ENCODE data around the gene LMCD1.

DNA sequence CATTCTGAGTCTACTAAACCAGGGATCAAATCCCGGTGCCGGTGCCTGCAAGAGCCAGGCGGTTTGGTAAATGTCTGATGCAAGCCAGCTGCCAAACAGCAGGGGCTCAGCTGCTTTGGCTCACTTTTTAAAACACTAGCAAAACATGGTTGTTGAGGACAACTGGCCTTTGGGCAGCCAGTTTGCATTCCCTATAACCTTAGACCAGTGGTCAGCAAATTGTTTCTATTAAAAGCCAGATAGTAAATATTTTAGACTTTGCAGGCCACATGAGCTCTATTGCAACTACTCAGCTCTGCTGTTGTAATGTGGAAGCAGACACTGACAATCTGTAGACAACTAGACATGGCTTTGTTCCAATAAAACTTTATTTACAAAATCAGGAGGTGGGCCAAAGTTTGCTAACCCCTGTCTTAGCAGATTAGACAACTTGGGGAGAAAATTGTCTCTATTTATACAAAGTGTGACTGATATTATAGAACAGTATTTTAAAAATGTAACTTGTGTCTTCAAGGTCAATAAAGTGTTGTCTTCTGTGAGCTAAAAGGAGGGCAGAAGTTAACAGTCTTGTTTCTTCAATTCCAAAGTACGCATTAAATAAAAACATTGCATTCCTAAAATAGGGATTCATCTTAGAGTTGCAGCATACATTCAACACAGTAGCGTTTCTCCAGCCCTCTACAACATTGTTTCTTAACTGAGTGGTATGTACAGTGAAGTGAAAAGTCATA lies 75.4 kb downstream of the LMCD1 start:
- TF ChIP-seq BHLHE40 (IDR thresholded peaks at IDR 0.05; ENCODE audit: low read depth, low read length) (peak; percentile 51), RFX5 (IDR thresholded peaks at IDR 0.05; ENCODE audit: low read depth, low read length) (no peak), RAD21 (IDR thresholded peaks at IDR 0.05; ENCODE audit: low read length) (no peak), CEBPB (IDR thresholded peaks at IDR 0.05; ENCODE audit: low read depth, low read length) (peak; percentile 95), POLR2A (IDR thresholded peaks at IDR 0.05; ENCODE audit: low read depth, low read length) (no peak), MAZ (IDR thresholded peaks at IDR 0.05; ENCODE audit: borderline replicate concordance, low read depth, low read length) (peak; percentile 19; the same call in 1 of the 2 replicates), USF2 (IDR thresholded peaks at IDR 0.05; ENCODE audit: low read depth, low read length) (peak; percentile 20; the same call in 1 of the 2 replicates), MXI1 (IDR thresholded peaks at IDR 0.05; ENCODE audit: borderline replicate concordance, low read depth, low read length) (0 out of 2 replicates have a peak, but pooled peaks have one; percentile 15), MAFK (IDR thresholded peaks at IDR 0.05; ENCODE audit: low read depth, low read length) (peak; percentile 32; the same call in 1 of the 2 replicates), SMC3 (IDR thresholded peaks at IDR 0.05; ENCODE audit: low read depth, low read length) (no peak), CHD1 (IDR thresholded peaks at IDR 0.05; ENCODE audit: low read depth, low read length) (no peak), RCOR1 (IDR thresholded peaks at IDR 0.05; ENCODE audit: insufficient replicate concordance, low read length) (no peak)
- TF ChIP-seq, protein P1, sequence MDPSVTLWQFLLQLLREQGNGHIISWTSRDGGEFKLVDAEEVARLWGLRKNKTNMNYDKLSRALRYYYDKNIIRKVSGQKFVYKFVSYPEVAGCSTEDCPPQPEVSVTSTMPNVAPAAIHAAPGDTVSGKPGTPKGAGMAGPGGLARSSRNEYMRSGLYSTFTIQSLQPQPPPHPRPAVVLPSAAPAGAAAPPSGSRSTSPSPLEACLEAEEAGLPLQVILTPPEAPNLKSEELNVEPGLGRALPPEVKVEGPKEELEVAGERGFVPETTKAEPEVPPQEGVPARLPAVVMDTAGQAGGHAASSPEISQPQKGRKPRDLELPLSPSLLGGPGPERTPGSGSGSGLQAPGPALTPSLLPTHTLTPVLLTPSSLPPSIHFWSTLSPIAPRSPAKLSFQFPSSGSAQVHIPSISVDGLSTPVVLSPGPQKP (IDR thresholded peaks at IDR 0.05; ENCODE audit: borderline replicate concordance, low read depth, low read length): no peak
- TF ChIP-seq, protein P2, sequence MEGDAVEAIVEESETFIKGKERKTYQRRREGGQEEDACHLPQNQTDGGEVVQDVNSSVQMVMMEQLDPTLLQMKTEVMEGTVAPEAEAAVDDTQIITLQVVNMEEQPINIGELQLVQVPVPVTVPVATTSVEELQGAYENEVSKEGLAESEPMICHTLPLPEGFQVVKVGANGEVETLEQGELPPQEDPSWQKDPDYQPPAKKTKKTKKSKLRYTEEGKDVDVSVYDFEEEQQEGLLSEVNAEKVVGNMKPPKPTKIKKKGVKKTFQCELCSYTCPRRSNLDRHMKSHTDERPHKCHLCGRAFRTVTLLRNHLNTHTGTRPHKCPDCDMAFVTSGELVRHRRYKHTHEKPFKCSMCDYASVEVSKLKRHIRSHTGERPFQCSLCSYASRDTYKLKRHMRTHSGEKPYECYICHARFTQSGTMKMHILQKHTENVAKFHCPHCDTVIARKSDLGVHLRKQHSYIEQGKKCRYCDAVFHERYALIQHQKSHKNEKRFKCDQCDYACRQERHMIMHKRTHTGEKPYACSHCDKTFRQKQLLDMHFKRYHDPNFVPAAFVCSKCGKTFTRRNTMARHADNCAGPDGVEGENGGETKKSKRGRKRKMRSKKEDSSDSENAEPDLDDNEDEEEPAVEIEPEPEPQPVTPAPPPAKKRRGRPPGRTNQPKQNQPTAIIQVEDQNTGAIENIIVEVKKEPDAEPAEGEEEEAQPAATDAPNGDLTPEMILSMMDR (conservative IDR thresholded peaks at IDR 0.05; ENCODE audit: low read depth, low read length): no peak

All from IMR-90 (cell line).